Skin of body (tissue), 2 donors: Measurements from ENCODE around the gene INPP4A. TPM values are rescaled to one million over a fixed set of nuclear protein-coding genes. Genes with fewer than 3 reads are reported as not detected.
A peak's percentile ranks its signal among the peaks of the same experiment; 100 is the strongest.
"Not testable (repeated sequence)": the region's sequence is repeated elsewhere in the genome, so short reads cannot be mapped to it uniquely, and the experiment has no call there.

Source experiments
- DNase-seq: peaks from one replicate; lab custom pipeline; 2025; lab: John Stamatoyannopoulos, UW
- total RNA-seq: library from RNA; depleted of rRNA; stranded (reverse); fragments of >200 nt; gene quantifications from one replicate; pipeline ENCODE4 v1.2.3, GENCODE V29; 2014

Gene INPP4A
- total RNA-seq = 22.3 TPM

GRCh38 chr2:98444436-98445176, at the start of gene INPP4A:
Gene INPP4A, plus strand, starts transcription at chr2:98444858. Its CDS starts 75,191 bp downstream, at chr2:98520049.
- peak; percentile 30 for DNase-seq

- DNase-seq = no peak
Observed at GRCh38 chr2:98395977-98396376, 48.7 kb upstream of the INPP4A start.

- DNase-seq = no peak
Observed at GRCh38 chr2:98396745-98397355, 47.8 kb upstream of the INPP4A start.

- no peak for DNase-seq
Observed at GRCh38 chr2:98399140-98399539, 45.5 kb upstream of the INPP4A start.

- DNase-seq = no peak
Observed at GRCh38 chr2:98403878-98404277, 40.8 kb upstream of the INPP4A start.

GRCh38 chr2:98404556-98405250, 40.0 kb upstream of the INPP4A start:
- DNase-seq = no peak

GRCh38 chr2:98405301-98405700, 39.4 kb upstream of the INPP4A start:
- no peak for DNase-seq

- no peak for DNase-seq
Observed at GRCh38 chr2:98408155-98408554, 36.5 kb upstream of the INPP4A start.

GRCh38 chr2:98412751-98413458, 31.8 kb upstream of the INPP4A start:
- DNase-seq = peak; percentile 58

- not testable (repeated sequence) for DNase-seq
Observed at GRCh38 chr2:98414246-98414645, 30.4 kb upstream of the INPP4A start.

- DNase-seq = not testable (repeated sequence)
Observed at GRCh38 chr2:98415719-98416248, 28.9 kb upstream of the INPP4A start.

- DNase-seq = no peak
Observed at GRCh38 chr2:98416383-98417159, 28.1 kb upstream of the INPP4A start.

- DNase-seq = no peak
Observed at GRCh38 chr2:98419544-98419943, 25.1 kb upstream of the INPP4A start.

GRCh38 chr2:98419977-98420725, 24.5 kb upstream of the INPP4A start:
- no peak for DNase-seq

GRCh38 chr2:98422449-98422848, 22.2 kb upstream of the INPP4A start:
- DNase-seq = no peak

GRCh38 chr2:98426771-98427170, 17.9 kb upstream of the INPP4A start:
- no peak for DNase-seq

- DNase-seq = no peak
Observed at GRCh38 chr2:98432145-98432544, 12.5 kb upstream of the INPP4A start.

GRCh38 chr2:98433363-98433964, 11.2 kb upstream of the INPP4A start:
- no peak for DNase-seq

GRCh38 chr2:98434492-98434891, 10.2 kb upstream of the INPP4A start:
- DNase-seq = no peak

- DNase-seq = not testable (repeated sequence)
Observed at GRCh38 chr2:98435670-98436069, 9.0 kb upstream of the INPP4A start.
